ENCODE measurements around the gene CYLD.

DNA sequence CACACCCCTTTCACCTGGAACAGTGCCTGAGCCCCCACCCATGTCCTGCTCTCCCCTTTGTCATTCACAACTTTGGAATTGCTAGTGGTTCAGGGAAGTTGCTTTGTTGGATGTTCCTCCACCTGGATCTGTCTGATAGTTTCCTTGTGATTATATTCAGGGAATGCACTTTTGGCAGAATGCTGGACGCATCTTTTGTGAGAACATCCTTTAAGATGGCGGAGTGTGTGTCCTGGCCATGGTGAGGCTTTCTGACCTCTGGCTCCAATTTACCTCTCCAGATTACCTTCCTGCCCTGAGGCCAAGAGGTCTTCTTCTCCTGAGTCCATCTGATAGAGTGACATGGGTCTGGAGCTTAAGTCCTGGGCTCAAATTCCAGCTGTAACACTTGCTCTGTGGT is 104.6 kb downstream of the CYLD start:
- TF ChIP-seq, protein P1, sequence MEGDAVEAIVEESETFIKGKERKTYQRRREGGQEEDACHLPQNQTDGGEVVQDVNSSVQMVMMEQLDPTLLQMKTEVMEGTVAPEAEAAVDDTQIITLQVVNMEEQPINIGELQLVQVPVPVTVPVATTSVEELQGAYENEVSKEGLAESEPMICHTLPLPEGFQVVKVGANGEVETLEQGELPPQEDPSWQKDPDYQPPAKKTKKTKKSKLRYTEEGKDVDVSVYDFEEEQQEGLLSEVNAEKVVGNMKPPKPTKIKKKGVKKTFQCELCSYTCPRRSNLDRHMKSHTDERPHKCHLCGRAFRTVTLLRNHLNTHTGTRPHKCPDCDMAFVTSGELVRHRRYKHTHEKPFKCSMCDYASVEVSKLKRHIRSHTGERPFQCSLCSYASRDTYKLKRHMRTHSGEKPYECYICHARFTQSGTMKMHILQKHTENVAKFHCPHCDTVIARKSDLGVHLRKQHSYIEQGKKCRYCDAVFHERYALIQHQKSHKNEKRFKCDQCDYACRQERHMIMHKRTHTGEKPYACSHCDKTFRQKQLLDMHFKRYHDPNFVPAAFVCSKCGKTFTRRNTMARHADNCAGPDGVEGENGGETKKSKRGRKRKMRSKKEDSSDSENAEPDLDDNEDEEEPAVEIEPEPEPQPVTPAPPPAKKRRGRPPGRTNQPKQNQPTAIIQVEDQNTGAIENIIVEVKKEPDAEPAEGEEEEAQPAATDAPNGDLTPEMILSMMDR (IDR thresholded peaks at IDR 0.05) = no peak
- TF ChIP-seq EZH2 (IDR thresholded peaks at IDR 0.05; ENCODE audit: borderline replicate concordance, insufficient read depth, low read depth, low read length, poor library complexity, severe bottlenecking) = no peak
